Measurements from ENCODE around the gene BRD4.

Gene BRD4

DNA sequence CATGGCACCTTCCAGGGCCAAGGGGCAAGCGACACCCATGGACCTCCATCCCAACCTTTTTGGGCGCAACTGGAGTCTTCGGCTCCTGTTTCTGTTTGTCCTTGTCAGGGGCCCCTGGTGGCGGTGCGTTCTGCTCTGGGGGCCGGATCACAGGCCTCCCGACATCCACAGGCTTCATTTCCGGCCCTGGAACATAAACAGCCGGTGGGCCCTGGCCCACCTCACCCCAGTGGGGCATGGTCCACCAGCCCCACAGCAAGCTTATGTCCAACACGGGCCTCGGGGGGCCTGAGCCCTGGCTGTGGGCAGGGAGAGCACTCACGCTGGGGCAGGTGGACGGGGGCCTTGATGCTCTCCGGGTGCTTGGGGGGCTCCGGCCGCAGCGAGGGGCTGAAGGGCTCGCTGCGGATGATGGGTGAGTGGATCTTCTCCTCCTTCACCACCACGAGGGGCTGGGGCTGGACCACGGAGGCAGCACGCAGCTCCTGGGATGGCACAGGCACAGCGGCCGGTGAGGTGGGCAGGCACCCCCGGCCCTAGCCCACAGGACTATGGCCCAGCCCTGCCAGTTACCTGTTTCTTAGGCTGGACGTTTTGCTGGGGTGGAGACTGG, 92.9 kb downstream of the BRD4 start:
- FAIRE-seq (no peak), DNase-seq (ENCODE audit: insufficient read length) (no peak)
- no peak for TF ChIP-seq TAF1 (IDR thresholded peaks at IDR 0.05; ENCODE audit: borderline replicate concordance, low read depth, low read length)
- no peak for TF ChIP-seq POLR2A (IDR thresholded peaks at IDR 0.05; ENCODE audit: low read depth, low read length)
- TF ChIP-seq POLR2AphosphoS5 (IDR thresholded peaks at IDR 0.05; ENCODE audit: low read depth, low read length) = no peak

DNA sequence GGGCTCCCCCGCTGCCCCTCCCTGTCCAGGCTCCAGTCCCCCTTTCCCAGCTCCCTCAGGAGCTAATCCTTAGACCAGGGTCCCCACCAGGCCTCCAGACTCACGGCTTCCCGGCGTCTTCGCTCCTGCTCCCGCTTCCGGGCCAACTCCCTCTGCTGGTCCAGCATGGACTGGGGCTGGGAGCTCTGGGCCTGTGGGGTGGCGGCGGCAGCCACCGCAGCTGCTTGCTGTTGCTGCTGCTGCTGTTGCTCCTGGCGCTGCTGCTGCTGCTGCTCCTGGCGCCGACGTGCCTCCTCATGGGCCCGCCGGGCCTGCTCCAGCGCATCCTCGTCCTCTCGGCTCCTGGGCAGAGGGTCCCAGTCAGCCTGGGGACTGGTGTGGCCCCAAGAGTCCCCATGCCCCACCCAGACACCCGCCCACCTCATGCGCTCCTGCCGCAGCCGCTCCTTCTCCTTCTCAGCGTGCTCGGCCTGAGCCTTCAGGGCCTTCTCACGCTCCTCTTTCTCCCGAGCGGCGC, 93.6 kb downstream of the BRD4 start:
- no peak for FAIRE-seq
- TF ChIP-seq POLR2AphosphoS5 (IDR thresholded peaks at IDR 0.05; ENCODE audit: low read depth, low read length) = no peak
- no peak for TF ChIP-seq POLR2A (IDR thresholded peaks at IDR 0.05; ENCODE audit: low read depth, low read length)
- no peak for TF ChIP-seq TAF1 (IDR thresholded peaks at IDR 0.05; ENCODE audit: borderline replicate concordance, low read depth, low read length)
- no peak for DNase-seq (ENCODE audit: insufficient read length)

DNA sequence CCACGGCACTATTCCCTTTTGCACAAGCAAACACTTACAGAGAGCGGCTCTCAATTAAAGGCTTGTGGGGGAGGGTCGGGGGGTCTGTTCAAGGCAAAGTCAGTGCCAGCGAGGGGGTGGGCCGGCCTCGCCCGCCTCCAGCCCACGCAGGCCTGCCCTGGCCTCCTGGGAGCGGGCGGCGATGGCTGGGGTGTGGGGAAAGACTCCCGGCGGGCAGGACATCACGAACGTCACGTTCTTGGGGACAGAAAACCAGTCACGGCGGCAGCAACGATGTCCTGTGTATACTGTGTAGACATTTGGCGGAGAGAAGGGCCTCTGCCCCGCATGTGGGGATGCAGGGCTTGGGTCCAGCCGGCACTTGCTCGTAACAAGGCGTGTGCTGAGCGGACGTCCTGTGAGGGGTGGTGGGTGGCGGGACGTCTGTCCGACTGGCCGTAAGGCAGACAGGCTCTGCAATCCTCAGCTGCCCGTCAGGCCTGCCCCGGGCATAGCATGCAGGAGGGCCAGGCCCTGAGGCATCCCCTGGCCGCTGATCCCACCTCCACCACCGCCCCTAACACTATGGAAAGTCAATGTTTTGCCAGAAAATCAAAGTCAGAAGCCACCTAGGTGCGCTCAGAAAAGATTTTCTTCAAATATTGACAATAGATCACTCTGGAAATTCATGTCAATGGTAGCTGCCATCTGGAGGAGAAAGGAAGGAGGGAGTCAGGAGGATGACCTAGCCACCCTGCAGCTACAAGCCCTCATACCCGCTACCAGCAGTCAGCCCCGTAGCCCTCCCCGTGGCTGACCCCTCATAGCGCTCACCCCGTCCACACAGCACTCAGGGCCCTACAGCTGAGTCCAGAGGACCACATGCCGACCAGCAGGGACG, 94.3 kb downstream of the BRD4 start:
- no peak for DNase-seq (ENCODE audit: insufficient read length)
- no peak for TF ChIP-seq TAF1 (IDR thresholded peaks at IDR 0.05; ENCODE audit: borderline replicate concordance, low read depth, low read length)
- TF ChIP-seq POLR2AphosphoS5 (IDR thresholded peaks at IDR 0.05; ENCODE audit: low read depth, low read length) = no peak
- no peak for TF ChIP-seq POLR2A (IDR thresholded peaks at IDR 0.05; ENCODE audit: low read depth, low read length)
- FAIRE-seq = no peak

DNA sequence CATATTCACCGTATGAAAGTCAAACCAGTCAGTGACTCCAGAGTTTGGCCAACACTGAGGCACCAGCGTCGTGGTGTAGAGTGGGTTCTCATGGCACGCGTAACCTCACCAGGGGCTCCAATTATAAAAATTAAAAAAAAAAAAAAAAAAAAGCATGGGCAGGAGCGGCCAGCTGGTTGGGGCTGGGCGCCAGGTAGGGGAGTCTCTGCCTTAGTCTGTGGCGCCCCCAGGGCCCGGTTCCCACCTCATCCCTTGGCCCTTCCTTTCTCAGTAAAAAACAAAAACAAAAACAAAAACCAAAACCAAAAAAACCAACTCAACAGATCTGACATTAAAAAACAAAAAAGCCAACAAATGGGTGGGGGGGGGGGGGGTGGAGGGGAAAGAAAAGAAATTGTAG, 95.5 kb downstream of the BRD4 start:
- TF ChIP-seq POLR2A (IDR thresholded peaks at IDR 0.05; ENCODE audit: low read depth, low read length) (no peak), TAF1 (IDR thresholded peaks at IDR 0.05; ENCODE audit: borderline replicate concordance, low read depth, low read length) (no peak), POLR2AphosphoS5 (IDR thresholded peaks at IDR 0.05; ENCODE audit: low read depth, low read length) (no peak)
- FAIRE-seq (no peak), DNase-seq (ENCODE audit: insufficient read length) (no peak)

DNA sequence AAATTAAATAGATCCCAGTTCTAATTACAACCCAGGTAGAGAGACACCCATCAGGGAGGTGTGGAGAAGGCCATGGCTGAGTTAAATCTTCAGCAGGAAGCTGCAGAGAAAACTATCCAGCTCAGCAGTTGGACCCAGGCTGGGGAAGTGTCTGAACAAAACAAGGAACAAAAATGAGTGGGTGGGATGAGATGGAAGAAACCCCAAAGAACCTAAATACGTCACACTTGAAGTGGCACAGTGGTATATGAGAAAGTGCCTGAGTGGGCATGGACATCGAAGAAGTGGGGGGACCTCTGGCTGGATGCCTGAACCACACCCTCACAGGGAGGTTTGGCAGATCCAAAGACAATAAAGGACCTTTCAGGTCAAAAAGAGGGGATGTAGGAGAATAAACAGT, 96.6 kb downstream of the BRD4 start:
- FAIRE-seq = no peak
- DNase-seq (ENCODE audit: insufficient read length) = no peak
- TF ChIP-seq POLR2A (IDR thresholded peaks at IDR 0.05; ENCODE audit: low read depth, low read length) (no peak), POLR2AphosphoS5 (IDR thresholded peaks at IDR 0.05; ENCODE audit: low read depth, low read length) (no peak), TAF1 (IDR thresholded peaks at IDR 0.05; ENCODE audit: borderline replicate concordance, low read depth, low read length) (no peak)

DNA sequence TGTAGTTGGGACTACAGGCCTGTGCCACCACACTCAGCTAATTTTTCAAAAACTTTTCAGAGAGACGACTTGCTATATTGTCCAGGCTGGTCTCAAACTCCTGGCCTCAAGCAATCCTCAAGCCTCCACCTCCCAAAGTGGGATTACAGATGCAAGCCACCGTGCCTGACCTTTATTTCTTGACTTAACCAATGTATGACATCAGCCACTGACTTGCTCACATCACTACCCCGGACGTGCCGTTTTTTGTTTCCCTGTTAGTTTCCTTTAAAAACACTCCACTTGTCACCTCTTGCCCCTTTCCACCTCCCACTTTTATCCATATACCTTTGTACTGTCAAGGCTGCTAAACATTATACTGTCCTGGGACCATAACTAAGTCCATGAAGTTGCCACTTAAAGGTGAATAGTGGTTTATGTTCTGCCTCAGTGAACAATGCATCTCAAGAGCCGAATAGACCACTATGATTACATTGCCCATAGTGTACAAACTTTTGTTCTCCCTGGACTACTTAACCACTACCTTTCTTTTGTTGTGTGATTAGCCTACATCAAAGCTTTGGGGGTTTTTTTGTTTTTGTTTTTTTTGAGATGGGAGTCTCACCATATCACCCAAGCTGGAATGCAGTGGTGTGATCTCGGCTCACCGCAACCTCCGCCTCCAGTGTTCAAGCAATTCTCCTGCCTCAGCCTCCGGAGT, 97.8 kb downstream of the BRD4 start:
- DNase-seq (ENCODE audit: insufficient read length) (no peak), FAIRE-seq (no peak)
- no peak for TF ChIP-seq TAF1 (IDR thresholded peaks at IDR 0.05; ENCODE audit: borderline replicate concordance, low read depth, low read length)
- no peak for TF ChIP-seq POLR2AphosphoS5 (IDR thresholded peaks at IDR 0.05; ENCODE audit: low read depth, low read length)
- TF ChIP-seq POLR2A (IDR thresholded peaks at IDR 0.05; ENCODE audit: low read depth, low read length) = no peak

DNA sequence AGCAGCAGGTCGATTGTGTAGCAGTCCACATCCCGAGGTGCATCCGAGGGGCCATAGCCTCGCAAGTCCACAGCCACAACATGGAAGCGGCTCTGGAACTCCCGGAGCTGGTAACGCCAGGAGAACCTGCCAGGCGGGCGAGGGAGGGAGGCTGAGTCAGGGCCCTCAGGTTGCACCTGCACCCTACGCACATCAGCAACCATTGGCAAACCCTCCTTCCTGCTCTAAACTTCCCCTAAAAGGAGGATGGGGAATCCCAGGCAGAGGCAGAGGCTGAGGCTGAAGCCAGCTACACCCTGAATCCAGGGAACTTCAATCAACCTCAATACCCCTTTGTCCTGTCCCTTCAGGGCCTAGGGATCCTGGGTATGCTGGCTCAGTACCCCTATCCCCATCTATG, 101.1 kb downstream of the BRD4 start:
- FAIRE-seq = no peak
- TF ChIP-seq POLR2A (IDR thresholded peaks at IDR 0.05; ENCODE audit: low read depth, low read length) = no peak
- no peak for TF ChIP-seq TAF1 (IDR thresholded peaks at IDR 0.05; ENCODE audit: borderline replicate concordance, low read depth, low read length)
- TF ChIP-seq POLR2AphosphoS5 (IDR thresholded peaks at IDR 0.05; ENCODE audit: low read depth, low read length) = no peak
- DNase-seq (ENCODE audit: insufficient read length) = no peak

DNA sequence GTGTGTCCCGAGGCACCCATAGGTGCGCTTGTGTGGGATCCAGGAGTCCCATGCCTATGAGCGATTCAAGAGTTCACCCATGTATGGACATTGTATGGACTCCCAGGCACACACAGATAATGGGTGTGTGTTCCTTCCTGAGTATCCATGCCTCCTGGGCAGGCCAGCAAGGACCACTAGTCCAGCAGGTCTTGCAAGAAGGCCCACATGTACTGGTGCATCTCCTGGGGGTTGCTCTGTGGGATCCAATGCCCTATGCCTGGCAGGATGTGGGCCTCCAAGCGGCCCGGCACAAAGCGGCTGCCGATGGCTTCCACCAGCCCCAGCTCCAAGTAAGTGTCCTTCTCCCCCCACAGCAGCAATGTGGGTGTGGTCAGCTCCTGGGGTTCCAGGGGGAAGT, 105.1 kb downstream of the BRD4 start:
- TF ChIP-seq POLR2AphosphoS5 (IDR thresholded peaks at IDR 0.05; ENCODE audit: low read depth, low read length) = no peak
- no peak for TF ChIP-seq TAF1 (IDR thresholded peaks at IDR 0.05; ENCODE audit: borderline replicate concordance, low read depth, low read length)
- no peak for TF ChIP-seq POLR2A (IDR thresholded peaks at IDR 0.05; ENCODE audit: low read depth, low read length)
- DNase-seq (ENCODE audit: insufficient read length) (no peak), FAIRE-seq (no peak)

DNA sequence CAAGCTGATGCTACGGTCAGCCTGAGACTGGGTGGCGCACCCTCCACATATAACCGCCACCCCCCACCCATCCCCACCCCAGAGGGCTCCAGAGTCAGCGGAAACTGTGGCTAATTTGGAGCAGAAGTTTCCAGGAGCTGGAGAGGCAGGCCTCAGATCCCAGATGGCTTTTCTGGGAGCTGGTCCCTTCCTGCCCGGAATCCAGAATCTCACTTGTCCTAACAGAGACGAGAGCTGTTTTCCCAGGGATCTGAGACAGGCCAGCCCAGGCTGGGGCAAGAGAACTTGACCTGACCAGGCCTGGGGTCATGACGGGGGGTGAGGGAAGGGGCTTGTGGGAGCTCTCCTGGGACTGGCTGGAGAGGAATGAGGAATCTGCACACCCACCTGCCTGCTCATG, 106.6 kb downstream of the BRD4 start:
- FAIRE-seq = no peak
- TF ChIP-seq POLR2A (IDR thresholded peaks at IDR 0.05; ENCODE audit: low read depth, low read length) = no peak
- TF ChIP-seq TAF1 (IDR thresholded peaks at IDR 0.05; ENCODE audit: borderline replicate concordance, low read depth, low read length) = no peak
- TF ChIP-seq POLR2AphosphoS5 (IDR thresholded peaks at IDR 0.05; ENCODE audit: low read depth, low read length) = no peak
- DNase-seq (ENCODE audit: insufficient read length) = no peak

DNA sequence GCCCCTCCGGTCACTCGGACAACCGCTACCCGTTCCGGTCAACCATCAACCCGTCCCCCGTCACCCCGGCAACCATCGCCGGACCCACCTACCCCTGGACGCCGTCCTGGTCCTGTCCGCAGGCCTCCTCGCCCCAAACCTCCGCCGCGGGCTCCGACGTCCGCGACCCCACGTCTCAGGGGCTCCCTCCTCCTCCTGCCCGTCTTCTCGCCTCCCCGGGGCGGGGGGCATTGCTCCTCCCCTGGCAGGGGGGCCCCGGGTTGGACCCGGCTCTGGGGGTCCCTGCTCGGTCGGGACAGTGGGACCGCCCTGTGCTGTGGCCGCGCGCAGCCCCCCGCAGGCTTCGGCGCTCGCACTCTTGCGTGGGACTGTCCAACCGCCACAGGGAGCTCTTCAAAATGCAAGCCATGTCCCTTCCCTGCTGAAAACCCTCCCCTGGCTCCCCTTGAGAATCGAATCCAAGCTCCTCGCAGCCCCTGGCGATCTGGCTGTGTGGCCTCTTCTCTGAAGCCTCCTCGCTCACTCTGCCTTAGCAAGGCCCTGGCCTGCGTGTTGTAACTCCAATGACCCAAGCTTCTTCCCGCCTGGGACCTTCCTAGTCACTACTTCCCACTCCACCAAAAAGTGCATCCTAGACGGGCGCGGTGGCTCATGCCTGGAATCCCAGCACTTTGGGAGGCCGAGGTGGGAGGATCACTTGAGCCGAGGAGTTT, 108.5 kb downstream of the BRD4 start:
- FAIRE-seq (no peak), DNase-seq (ENCODE audit: insufficient read length) (no peak)
- TF ChIP-seq TAF1 (IDR thresholded peaks at IDR 0.05; ENCODE audit: borderline replicate concordance, low read depth, low read length) (no peak), POLR2A (IDR thresholded peaks at IDR 0.05; ENCODE audit: low read depth, low read length) (no peak), POLR2AphosphoS5 (IDR thresholded peaks at IDR 0.05; ENCODE audit: low read depth, low read length) (no peak)
